Left lobe of liver (tissue), 2 donors: ENCODE data around the gene NTN3. TPM values are rescaled to one million over a fixed set of nuclear protein-coding genes. Genes with fewer than 3 reads are reported as not detected.
"Not testable (repeated sequence)": the region's sequence is repeated elsewhere in the genome, so short reads cannot be mapped to it uniquely, and the experiment has no call there.

ENCODE experiments used
- ATAC-seq: fragments of 200-7000 bp; cut with Tn5 transposase; one replicate; pipeline ENCODE4 v1.9.1; 2020; ENCODE audit warnings: mild to moderate bottlenecking, moderate library complexity
- DNase-seq: peaks from one replicate; pipeline ENCODE4 v3.0.0-alpha.2; 2020; ENCODE audit warnings: low spot score
- total RNA-seq: library from RNA; stranded (reverse); gene quantifications from one replicate; pipeline ENCODE4 v1.2.1, GENCODE V29; 2021
- donor health status: DM: no; HTN: no; CAD: no; lungs with moderate emphysema.
- donor health status: DM: no; HTN: yes; CAD: no.

Gene NTN3
- total RNA-seq, 1 donor from 2014 or later: 3.6 TPM

DNA sequence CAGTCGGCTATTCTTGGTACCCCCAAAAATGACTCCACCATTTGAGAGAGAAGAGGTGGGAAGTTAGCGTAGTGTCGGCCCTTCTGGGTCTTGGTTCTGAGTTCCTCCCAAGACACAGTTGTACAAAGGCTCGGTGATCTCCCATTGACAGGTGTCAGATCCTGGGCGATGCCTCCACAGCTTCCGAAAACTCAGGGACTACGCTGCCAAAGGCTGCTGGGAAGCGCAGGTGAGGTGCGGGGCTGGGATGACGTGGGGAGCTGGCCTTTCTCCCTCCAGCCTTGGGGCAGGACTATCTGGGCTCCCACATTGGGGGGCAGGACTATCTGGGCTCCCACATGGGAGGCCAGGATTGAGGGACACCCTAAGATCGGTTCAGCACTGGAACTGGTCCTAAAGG, 31.5 kb upstream of the NTN3 start:
- DNase-seq: no peak

DNA sequence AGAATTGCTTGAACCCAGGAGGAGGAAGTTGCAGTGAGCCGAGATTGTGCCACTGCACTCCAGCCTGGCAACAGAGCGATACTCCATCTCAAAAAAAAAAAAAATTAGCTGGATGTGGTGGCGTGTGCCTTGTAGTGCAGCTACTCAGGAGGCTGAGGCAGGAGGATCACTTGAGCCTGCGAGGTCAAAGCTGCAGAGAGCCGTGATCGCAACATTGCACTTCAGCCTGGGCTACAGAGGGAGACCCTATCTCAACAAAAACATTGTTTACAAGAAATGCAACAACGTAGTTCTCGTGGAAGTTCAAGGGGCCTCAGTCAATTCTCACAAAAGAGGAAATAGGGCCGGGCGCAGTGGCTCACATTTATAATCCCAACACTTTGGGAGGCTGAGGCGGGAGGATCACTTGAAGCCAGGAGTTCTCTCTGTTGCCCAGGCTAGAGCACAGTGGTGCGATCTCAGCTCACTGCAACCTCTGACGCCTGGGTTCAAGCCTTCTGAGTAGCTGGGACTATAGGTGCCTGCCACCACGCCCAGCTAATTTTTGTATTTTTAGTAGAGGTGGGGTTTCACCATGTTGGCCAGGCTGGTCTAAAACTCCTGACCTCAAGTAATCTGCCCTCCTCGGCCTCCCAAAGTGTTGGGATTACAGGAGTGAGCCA, 29.8 kb upstream of the NTN3 start:
- ATAC-seq, DNase-seq: not testable (repeated sequence)

More for the DNA sequence above, 31.5 kb upstream of the NTN3 start:
- ATAC-seq: no peak

DNA sequence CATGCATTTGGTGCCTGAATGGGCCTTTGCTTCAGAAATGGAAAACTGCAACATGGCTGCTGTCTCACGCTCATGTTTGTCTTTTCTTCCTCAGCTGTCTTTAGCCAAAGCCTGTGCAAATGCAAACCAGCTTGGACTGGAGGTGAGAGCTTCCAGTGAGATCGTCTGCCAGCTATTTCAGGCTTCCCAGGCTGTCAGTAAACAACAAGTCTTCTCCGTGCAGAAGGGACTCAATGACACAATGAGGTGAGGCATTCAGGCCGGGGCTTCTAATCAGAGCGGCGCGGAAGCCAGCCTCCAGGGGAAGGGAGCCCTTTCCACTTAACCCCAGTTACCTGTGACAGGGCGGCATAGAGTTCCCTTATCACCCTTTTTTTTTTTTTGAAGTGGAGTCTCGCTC, 27.5 kb upstream of the NTN3 start:
- ATAC-seq (no peak), DNase-seq (no peak)

DNA sequence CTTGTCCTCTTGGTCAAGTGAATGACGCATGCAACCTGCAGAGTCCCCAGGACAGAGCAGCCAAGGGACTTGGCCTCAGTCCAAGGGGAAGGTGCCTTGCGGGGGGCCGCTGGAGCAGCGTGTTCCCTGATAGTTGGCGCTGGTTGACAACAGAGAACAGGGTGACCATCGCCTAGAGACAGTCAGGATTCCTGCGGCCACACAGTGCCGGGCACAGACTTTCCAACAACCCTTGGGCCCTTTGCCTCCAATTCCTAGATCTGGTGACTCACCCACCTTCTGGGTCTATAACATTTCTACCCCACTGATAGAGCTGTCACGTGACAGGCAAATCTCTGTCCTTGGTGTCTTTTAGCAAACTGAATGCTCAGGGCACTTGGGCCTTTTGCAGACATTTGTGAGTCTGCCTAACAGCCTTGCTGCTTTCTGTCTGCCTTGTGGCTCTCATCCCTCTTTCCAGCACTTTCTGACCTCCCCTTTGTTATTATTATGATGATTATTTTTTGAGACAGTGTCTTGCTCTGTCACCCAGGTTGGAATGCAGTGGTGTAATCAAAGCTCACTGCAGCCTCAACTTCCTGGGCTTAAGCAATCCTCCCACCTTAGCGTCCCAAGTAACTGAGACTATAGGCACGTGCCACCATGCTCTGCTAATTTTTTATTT, 23.0 kb upstream of the NTN3 start:
- ATAC-seq (no peak), DNase-seq (no peak)

DNA sequence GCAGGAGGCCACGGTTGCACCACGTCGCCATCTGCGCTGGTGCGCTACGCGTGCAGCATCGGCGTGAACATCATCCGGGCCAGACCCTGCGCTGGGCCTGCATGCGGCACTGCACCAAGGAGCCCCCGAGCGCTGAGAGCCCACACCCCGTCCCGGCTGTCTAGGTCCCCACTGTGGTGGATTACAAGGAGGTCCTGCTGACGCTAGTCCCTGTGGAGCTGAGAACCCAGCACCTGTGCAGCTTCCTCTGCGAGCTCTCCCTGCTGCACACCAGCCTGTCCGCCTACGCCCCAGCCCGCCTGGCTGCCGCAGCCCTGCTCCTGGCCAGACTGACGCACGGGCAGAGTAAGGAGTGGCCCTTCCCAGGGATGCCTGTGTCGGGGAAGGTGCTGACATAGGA, 22.0 kb upstream of the NTN3 start:
- no peak for ATAC-seq
- no peak for DNase-seq

DNA sequence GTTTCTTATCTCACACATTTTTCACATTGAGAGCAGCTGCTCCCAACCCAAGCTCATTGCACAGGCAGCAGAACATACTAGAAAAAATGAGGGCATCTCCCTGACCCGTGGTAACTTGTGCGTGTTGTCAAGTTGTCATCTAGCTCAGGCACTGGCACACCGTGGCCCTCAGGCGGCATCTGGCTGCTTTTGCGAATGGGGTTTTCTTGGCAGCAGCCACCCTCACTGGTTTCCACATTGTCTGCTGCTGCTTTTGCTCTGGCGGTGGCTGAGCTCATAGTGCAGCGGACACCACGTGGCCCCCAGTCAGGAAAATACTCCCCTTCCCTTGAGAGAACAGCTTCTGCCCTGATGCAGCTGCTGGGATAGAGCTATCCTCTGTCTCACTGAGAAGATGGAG, 20.6 kb upstream of the NTN3 start:
- no peak for DNase-seq
- no peak for ATAC-seq

DNA sequence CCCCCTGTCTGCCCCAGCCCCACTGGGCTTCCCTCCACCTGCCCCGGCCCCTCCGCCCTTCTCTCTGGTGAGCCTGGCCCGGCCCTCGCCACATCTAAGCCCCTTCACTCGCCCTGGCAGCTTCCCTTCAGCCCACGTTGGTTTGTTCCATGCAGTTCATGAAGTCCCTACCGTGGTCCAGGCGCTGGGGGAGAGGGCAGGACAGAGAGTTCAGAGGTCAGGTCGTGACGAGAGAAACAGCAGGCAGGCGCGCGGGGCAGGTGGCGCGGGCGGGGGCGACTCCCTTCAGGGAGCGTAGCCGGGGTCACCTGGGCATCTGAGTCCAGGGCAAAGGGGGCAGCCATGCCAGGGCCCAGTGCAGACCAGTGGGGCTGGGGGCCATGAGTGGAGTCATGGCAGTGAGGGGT, 20.1 kb upstream of the NTN3 start:
- ATAC-seq: no peak
- no peak for DNase-seq

DNA sequence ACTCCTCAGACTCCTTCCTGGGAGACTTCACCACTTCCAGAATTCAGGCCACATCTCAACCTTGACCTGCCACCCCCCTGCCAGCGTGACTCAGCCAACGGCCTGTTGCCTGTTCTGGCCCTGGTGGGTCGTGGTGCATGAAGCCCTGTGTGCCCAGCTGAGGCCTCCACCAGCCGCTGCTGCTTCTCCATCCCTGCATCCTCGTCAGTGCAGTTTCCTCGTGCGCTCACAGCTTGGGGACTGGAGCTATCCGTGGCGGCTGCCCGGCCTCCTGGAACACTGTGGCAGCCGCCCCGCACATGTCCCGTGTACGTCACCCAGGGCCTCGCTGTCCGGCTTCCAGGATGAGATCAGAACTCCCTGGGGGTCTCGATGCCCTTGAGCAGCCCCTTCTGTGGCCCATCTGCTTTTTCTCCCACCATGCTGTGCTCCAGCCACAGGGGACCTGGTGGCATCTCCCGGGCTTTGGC, 19.2 kb upstream of the NTN3 start:
- ATAC-seq (no peak), DNase-seq (no peak)

DNA sequence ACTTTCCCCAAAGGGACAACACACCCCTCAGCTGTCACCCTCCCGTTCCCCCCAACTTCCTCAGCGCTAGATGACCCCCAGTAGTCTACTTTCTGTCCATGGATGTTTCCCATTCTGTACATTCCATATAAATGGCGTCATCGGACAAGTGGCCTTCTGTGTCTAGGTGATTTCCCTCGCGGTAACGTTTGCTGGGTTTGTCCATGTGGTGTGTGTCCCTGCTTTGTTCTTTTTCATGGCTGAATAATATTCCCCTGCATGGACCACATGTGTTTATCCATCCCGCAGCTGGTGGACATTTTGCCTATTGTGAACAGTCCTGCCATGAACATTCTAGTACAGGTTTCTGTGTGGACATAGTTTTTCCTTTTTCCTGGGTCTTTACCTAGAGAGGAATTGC, 18.4 kb upstream of the NTN3 start:
- no peak for ATAC-seq

DNA sequence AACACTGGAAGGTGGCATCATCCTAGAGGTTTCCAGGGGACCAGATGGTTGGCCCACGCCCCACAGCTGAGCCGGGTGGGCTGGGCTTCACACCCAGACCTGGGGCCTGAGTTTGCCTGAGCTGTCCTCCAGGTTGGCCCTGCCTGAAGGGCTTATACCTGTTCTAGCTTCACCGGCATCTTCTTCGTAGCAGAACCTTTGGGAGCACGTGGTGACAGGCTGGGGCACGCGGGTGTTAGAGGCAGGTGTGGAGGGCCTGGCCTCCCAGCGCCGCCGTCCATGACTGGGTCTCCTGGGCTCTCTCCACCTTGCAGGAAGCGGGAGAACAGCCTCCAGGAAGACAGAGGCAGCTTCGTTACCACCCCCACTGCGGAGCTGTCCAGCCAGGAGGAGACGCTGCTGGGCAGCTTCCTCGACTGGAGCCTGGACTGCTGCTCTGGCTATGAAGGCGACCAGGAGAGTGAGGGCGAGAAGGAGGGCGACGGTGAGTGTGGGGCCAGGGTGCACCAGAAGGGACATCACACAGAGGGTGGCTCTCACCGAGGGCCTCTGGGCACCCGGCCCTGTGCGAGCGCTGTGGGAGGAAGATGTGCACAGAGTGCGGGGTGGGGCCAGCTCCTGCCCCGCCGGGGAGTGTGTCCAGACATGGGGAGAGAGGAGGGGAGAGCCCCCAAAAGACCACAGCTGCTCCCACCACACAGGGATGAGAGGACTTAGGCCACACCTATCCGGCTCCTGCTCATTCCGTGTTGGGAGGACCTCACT, 15.8 kb upstream of the NTN3 start:
- no peak for ATAC-seq
- no peak for DNase-seq

More for the DNA sequence above, 18.4 kb upstream of the NTN3 start:
- DNase-seq: no peak

DNA sequence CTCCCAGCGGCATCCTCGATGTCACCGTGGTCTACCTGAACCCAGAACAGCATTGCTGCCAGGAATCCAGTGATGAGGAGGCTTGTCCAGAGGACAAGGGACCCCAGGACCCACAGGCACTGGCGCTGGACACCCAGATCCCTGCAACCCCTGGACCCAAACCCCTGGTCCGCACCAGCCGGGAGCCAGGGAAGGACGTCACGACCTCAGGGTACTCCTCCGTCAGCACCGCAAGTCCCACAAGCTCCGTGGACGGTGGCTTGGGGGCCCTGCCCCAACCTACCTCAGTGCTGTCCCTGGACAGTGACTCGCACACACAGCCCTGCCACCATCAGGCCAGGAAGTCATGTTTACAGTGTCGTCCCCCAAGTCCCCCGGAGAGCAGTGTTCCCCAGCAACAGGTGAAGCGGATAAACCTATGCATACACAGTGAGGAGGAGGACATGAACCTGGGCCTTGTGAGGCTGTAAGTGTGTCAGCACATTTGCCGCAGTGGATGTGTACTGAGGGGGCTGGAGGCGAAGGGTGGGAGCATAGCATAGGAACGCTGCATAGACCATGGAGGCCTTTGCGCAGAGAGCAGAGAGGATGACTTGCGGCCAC, 14.4 kb upstream of the NTN3 start:
- ATAC-seq (no peak), DNase-seq (no peak)

DNA sequence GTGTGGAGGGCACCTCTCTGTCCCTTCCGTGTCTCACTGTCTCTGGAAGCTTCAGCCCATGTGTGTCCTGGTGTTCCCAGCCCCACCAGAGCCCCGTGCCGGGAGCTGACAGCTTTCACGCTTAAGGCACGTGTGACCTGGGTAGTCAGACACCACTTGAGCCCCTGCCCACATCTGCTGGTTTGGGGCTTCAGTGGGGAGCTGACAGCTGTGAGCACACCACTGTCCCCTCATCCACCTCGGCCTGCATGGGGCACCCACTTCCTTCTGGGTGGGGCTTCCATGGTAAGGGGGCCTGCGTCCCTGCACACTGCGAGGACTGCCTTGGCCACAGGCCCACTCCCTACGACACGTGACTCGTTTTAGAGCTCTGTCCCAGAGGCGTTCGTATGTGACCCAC, 13.8 kb upstream of the NTN3 start:
- ATAC-seq: no peak
- no peak for DNase-seq

DNA sequence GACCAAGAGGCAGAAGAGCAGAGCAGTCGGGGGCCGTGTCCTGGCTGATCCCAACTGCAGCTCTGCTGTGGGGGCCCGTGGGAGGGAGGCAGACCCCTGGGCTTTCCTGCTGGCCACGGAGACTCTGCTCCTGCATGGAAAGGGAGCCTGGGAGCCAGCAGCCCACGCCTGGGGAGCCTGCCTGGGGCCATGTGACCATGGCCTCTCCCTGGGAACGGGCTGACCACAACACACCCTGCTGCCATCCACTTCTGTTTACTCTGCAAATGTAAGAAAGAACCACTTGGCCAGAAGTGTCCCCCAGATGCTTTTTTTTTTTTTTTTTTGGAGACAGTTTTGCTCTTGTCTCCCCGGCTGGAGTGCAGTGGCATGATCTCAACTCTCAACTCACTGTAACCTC, 13.2 kb upstream of the NTN3 start:
- DNase-seq (no peak), ATAC-seq (no peak)

DNA sequence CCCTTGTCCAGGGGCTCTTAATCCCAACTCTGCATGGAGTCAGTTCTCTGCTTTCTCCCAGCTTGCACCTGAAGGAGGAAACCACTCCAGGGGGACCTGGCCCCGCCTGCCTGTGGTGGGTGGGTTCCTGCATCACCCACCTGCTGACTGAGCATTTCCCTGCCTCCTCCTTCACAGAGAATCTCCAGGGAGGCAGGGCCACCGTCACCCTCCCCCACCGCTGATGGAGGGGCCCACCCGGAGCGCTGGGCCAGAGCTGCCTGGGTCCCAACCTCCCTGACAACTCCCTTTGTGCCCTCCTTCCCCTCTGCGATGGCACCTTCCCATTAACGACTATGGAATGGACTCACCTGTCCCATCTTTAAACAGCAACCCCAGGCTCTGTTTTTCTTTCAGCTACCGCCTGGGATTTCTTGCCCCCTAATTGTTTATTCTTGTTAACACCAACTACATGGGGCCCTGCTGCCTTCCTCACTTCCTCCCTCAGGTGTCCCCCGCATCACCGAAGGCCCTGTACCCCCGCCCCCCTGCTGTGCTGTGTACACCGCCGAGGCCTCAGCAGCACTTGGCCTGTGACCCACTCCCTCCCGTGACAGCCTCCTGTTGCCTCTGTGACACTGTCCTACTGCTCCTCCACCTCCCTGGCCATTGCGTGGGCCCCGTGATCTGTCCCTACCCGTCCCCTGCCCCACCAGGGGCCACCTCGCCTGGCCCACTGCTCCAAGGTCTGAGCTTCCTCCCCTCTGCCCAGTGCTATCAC, 12.0 kb upstream of the NTN3 start:
- no peak for ATAC-seq
- DNase-seq: no peak

DNA sequence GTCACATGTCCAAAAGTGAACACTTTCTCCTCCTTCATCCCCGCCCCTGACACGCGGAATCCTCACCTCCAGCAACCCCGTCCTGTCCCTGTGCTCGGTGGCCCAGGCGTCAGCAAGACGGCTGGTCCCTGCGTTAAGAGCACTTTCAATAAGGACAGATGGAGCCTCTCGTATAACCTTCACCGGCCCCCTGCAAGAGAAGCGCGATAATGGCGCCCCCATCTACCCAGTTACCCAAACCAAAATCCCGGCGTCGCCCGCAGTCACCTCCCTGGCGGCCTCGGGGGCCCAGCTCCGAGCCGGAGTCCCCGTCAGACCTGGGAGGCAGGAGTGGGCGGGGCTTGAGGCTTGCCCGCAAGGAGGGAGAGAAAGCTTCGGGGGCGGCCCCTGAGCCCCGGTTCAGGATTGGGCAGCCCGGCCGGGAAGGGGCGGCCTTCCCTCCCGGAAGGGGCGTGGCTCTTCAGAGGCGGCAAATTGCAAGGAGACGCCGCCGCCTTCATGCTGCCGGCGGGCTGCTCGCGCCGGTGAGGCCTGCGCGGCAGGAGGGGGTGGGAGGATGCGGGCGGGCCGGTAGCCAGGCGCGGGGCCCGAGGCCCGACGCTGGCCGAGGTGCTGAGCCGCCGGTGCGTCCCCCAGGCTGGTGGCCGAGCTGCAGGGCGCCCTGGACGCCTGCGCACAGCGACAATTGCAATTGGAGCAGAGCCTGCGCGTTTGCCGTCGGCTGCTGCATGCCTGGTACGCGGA, 11.3 kb upstream of the NTN3 start, which contains the start of gene TEDC2:
TSS of gene TEDC2 (plus strand) at position 463 of the 744 bp plus-strand sequence. CDS start at position 499, 36 bp downstream.
- peak; percentile 95 for DNase-seq
- ATAC-seq: peak; percentile 98

DNA sequence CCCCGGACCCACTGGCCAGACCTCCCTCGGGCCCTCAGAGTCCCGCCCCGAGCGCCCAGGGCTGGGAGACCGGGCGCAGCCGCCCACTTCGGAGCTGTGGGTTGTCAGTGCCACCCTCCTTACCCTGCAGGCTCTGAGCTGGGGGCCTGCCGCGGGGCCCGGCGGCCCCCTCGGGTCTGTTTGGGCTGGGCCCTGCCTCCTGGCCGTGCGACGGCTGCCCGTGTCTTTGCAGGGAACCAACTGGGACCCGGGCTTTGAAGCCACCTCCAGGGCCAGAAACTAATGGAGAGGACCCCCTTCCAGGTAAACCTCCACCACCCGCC, 10.7 kb upstream of the NTN3 start:
- ATAC-seq (no peak), DNase-seq (no peak)

DNA sequence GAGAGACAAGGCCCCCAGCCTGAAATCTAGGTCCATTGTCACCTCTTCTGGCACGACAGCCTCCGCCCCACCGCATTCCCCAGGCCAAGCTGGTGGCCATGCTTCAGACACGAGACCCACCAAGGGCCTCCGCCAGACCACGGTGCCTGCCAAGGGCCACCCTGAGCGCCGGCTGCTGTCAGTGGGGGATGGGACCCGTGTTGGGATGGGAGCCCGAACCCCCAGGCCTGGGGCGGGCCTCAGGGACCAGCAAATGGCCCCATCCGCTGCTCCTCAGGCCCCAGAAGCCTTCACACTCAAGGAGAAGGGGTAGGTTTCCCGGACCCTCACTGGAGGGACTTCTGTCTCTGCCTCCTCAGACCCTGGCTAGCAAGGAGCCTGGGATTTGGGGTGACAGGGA, 10.2 kb upstream of the NTN3 start:
- no peak for DNase-seq
- no peak for ATAC-seq

DNA sequence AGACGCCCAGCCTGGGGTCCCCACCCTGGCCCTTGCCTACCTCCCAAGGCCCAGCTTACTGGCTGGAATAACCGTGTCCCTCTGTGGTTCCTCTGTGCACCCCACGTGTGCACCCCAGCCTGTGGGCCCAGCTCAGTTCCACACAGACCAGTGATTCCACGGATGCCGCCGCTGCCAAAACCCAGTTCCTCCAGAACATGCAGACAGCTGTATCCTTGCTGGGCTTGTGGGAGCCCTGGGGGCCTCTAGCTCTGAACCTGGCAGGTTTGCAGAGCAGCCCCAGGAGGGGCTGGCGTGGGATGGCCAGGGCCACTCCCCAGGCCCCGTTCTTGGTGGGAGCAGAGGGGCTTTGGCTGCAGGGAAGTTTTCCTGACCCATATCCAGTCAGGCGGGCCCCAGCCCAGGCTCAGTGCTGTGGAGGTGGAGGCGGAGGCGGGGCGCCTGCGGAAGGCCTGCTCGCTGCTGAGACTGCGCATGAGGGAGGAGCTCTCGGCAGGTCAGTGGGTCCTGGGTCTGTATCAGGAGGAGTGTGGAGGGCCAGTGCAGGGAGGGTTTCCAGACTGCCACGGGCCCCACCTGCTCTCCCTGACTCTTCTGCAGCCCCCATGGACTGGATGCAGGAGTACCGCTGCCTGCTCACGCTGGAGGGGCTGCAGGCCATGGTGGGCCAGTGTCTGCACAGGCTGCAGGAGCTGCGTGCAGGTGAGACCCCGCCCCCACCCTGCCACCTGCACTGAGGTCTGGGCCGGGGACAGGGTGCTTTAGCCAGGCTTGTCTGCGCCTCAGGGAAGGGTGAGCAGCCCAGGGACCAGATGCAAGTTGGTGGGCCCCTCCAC, 8.8 kb upstream of the NTN3 start:
- ATAC-seq (no peak), DNase-seq (no peak)

DNA sequence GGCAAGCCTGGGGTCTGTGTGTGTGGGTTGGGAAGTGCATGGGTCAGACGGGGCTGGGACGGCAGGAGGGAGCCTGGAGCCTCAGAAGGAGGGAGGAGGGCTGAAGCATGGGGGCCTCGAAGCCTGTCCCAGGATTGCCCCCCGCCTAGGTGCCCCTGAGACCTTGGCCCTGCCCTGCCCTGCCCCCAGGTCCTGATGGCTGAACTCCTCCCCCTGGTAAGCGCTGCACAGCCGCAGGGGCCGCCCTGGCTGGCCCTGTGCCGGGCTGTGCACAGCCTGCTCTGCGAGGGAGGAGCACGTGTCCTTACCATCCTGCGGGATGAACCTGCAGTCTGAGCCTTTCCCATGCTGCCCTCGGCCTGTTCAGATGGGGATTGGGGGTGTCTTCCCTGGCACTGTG, 6.8 kb upstream of the NTN3 start:
- no peak for ATAC-seq
- DNase-seq: no peak
